ENCODE measurements around the gene AK9.

- no peak for TF ChIP-seq CTCF (IDR thresholded peaks at IDR 0.05 in 2 of 3, conservative IDR thresholded peaks at IDR 0.05 in 1 of 3; ENCODE audit: borderline replicate concordance in 1 of 3, insufficient read depth in 1 of 3, low read depth in 2 of 3, low read length in 2 of 3)
- TF ChIP-seq POLR2A (IDR thresholded peaks at IDR 0.05; ENCODE audit: borderline replicate concordance, extremely low read depth, insufficient read depth, insufficient read length) = no peak
- no peak for TF ChIP-seq ZFX (IDR thresholded peaks at IDR 0.05)
- no peak for TF ChIP-seq SP1 (IDR thresholded peaks at IDR 0.05; ENCODE audit: low read depth)
- TF ChIP-seq ZNF274 (IDR thresholded peaks at IDR 0.05; ENCODE audit: low read depth, low read length) = no peak
- no peak for TF ChIP-seq MAX (IDR thresholded peaks at IDR 0.05)
- TF ChIP-seq EZH2 (IDR thresholded peaks at IDR 0.05) = no peak
- TF ChIP-seq REST (IDR thresholded peaks at IDR 0.05; ENCODE audit: low read depth) = no peak
- TF ChIP-seq YY1 (IDR thresholded peaks at IDR 0.05; ENCODE audit: extremely low read depth, insufficient replicate concordance, low read depth, low read length) = no peak
- no peak for TF ChIP-seq ATF3 (IDR thresholded peaks at IDR 0.05)
- TF ChIP-seq JUND (IDR thresholded peaks at IDR 0.05) = no peak
- TF ChIP-seq POLR2AphosphoS5 (IDR thresholded peaks at IDR 0.05; ENCODE audit: low read depth, low read length) = no peak
Observed at GRCh38 chr6:109626311-109626710, 64.7 kb downstream of the AK9 start.
